CD4-positive, alpha-beta T cell treated with Interleukin-15 for 4 hours (primary cell): Measurements from ENCODE around the gene PLA2G5.
"Not testable (repeated sequence)": the region's sequence is repeated elsewhere in the genome, so short reads cannot be mapped to it uniquely, and the experiment has no call there.

ENCODE experiments used
- DNase-seq: peaks from one replicate; pipeline ENCODE4 v3.0.0-alpha.2; 2020; ENCODE audit warnings: low spot score

PLA2G5 gene

GRCh38 chr1:20119347-20119746, 49.4 kb downstream of the PLA2G5 start, which contains the start of gene PLA2G2D:
PLA2G2D (minus strand) TSS chr1:20119536; CDS start chr1:20119498, 38 bp downstream.
- DNase-seq = no peak

GRCh38 chr1:20120796-20121195, 50.8 kb downstream of the PLA2G5 start:
- DNase-seq = no peak

- no peak for DNase-seq
These were observed 53.9 kb downstream of the PLA2G5 start for GRCh38 chr1:20123722-20124455.

- DNase-seq = no peak
These were observed 54.6 kb downstream of the PLA2G5 start for GRCh38 chr1:20124456-20125057.

- no peak for DNase-seq
These were observed 55.1 kb downstream of the PLA2G5 start for GRCh38 chr1:20125100-20125499.

GRCh38 chr1:20126041-20126805, 56.2 kb downstream of the PLA2G5 start:
- DNase-seq = no peak

GRCh38 chr1:20126806-20127440, 56.9 kb downstream of the PLA2G5 start:
- no peak for DNase-seq

- not testable (repeated sequence) for DNase-seq
These were observed 60.5 kb downstream of the PLA2G5 start for GRCh38 chr1:20130518-20130917.

- no peak for DNase-seq
These were observed 65.0 kb downstream of the PLA2G5 start for GRCh38 chr1:20134995-20135394.

- no peak for DNase-seq
These were observed 66.3 kb downstream of the PLA2G5 start for GRCh38 chr1:20136249-20136648.

GRCh38 chr1:20137055-20137454, 67.1 kb downstream of the PLA2G5 start:
- no peak for DNase-seq

- DNase-seq = no peak
These were observed 67.6 kb downstream of the PLA2G5 start for GRCh38 chr1:20137604-20138003.

GRCh38 chr1:20138346-20138745, 68.4 kb downstream of the PLA2G5 start:
- DNase-seq = no peak

GRCh38 chr1:20138961-20139550, 69.1 kb downstream of the PLA2G5 start, which contains the start of gene PLA2G2F:
PLA2G2F (plus strand) TSS chr1:20139323; CDS start chr1:20139428, 105 bp downstream.
- DNase-seq = no peak

- no peak for DNase-seq
These were observed 70.0 kb downstream of the PLA2G5 start for GRCh38 chr1:20139776-20140612.

- DNase-seq = no peak
These were observed 71.0 kb downstream of the PLA2G5 start for GRCh38 chr1:20141001-20141400.

- DNase-seq = no peak
These were observed 71.5 kb downstream of the PLA2G5 start for GRCh38 chr1:20141466-20141865.
